Ishikawa (cell line): ENCODE measurements around the gene TMEM255B.

Experiments
- CEBPB ChIP-seq: IDR thresholded peaks from 2 replicates; pipeline ENCODE4 v1.6.1; 2012
- CREB1 ChIP-seq: IDR thresholded peaks from 2 replicates; pipeline ENCODE4 v1.6.1; 2012; ENCODE audit warnings: low read depth
- EGR1 ChIP-seq: IDR thresholded peaks from 2 replicates; pipeline ENCODE4 v1.6.1; 2012
- EP300 ChIP-seq: IDR thresholded peaks from 2 replicates; pipeline ENCODE4 v1.6.1; 2012; ENCODE audit warnings: borderline replicate concordance
- FOXM1 ChIP-seq: IDR thresholded peaks from 2 replicates; pipeline ENCODE4 v1.6.1; 2012; ENCODE audit warnings: low read depth, borderline replicate concordance
- NFIC ChIP-seq: IDR thresholded peaks from 2 replicates; pipeline ENCODE4 v1.6.1; 2012
- RAD21 ChIP-seq: IDR thresholded peaks from 2 replicates; pipeline ENCODE4 v1.6.1; 2012; ENCODE audit warnings: low read depth
- TAF1 ChIP-seq: IDR thresholded peaks from 2 replicates; pipeline ENCODE4 v1.6.1; 2012; ENCODE audit warnings: low read depth, mild to moderate bottlenecking
- TCF12 ChIP-seq: IDR thresholded peaks from 2 replicates; pipeline ENCODE4 v1.6.1; 2012; ENCODE audit warnings: low read depth
- TEAD4 ChIP-seq: IDR thresholded peaks from 2 replicates; pipeline ENCODE4 v1.6.1; 2012
- USF1 ChIP-seq: IDR thresholded peaks from 2 replicates; pipeline ENCODE4 v1.6.1; 2012
- YY1 ChIP-seq: IDR thresholded peaks from 2 replicates; pipeline ENCODE4 v1.6.1; 2012; ENCODE audit warnings: low read depth
- ZBTB7A ChIP-seq: IDR thresholded peaks from 2 replicates; pipeline ENCODE4 v1.6.1; 2012; ENCODE audit warnings: low read depth
- TF ChIP-seq, protein P1 (sequence below): IDR thresholded peaks from 2 replicates; pipeline ENCODE4 v1.6.1; 2012; ENCODE audit warnings: low read depth, mild to moderate bottlenecking
- TF ChIP-seq, protein P2 (sequence below): IDR thresholded peaks from 2 replicates; pipeline ENCODE4 v1.6.1; 2012

Gene TMEM255B

DNA sequence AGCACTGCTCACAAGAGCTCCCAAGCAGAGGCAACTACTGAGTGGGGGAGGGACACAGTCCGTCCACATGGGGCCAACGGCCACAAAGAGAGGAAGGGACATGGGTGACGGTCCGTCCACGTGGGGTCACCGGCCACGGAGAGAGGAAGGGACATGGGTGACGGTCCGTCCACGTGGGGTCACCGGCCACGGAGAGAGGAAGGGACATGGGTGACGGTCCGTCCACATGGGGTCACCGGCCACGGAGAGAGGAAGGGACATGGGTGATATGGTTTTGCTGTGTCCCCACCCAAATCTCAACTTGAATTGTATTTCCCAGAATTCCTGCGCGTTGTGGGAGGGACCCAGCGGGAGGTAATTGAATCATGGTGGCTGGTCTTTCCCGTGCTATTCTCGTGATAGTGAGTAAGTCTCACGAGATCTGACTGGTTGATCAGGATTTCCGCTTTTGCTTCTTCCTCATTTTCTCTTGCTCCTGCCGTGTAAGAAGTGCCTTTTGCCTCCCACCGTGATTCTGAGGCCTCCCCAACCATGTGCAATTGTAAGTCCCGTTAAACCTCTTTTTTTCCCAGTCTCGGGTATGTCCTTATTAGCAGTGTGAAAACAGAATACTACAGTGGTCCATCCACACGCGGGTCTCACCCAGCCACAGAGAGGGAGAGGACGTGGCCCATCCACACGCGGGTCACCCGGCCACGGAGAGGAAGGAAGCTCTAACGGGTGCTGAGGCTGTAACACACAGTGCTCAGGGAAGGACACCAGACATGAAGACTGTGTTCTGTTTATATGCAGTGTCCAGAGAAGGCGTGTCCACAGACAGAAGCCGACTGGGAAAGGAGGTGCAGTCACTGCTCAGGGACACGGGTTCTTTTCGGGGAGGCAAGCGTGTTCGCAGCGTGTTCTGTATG, 56.4 kb downstream of the TMEM255B start:
- no peak for TF ChIP-seq YY1
- TF ChIP-seq, protein P1, sequence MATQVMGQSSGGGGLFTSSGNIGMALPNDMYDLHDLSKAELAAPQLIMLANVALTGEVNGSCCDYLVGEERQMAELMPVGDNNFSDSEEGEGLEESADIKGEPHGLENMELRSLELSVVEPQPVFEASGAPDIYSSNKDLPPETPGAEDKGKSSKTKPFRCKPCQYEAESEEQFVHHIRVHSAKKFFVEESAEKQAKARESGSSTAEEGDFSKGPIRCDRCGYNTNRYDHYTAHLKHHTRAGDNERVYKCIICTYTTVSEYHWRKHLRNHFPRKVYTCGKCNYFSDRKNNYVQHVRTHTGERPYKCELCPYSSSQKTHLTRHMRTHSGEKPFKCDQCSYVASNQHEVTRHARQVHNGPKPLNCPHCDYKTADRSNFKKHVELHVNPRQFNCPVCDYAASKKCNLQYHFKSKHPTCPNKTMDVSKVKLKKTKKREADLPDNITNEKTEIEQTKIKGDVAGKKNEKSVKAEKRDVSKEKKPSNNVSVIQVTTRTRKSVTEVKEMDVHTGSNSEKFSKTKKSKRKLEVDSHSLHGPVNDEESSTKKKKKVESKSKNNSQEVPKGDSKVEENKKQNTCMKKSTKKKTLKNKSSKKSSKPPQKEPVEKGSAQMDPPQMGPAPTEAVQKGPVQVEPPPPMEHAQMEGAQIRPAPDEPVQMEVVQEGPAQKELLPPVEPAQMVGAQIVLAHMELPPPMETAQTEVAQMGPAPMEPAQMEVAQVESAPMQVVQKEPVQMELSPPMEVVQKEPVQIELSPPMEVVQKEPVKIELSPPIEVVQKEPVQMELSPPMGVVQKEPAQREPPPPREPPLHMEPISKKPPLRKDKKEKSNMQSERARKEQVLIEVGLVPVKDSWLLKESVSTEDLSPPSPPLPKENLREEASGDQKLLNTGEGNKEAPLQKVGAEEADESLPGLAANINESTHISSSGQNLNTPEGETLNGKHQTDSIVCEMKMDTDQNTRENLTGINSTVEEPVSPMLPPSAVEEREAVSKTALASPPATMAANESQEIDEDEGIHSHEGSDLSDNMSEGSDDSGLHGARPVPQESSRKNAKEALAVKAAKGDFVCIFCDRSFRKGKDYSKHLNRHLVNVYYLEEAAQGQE = no peak
- TF ChIP-seq CREB1 = no peak
- no peak for TF ChIP-seq EGR1

DNA sequence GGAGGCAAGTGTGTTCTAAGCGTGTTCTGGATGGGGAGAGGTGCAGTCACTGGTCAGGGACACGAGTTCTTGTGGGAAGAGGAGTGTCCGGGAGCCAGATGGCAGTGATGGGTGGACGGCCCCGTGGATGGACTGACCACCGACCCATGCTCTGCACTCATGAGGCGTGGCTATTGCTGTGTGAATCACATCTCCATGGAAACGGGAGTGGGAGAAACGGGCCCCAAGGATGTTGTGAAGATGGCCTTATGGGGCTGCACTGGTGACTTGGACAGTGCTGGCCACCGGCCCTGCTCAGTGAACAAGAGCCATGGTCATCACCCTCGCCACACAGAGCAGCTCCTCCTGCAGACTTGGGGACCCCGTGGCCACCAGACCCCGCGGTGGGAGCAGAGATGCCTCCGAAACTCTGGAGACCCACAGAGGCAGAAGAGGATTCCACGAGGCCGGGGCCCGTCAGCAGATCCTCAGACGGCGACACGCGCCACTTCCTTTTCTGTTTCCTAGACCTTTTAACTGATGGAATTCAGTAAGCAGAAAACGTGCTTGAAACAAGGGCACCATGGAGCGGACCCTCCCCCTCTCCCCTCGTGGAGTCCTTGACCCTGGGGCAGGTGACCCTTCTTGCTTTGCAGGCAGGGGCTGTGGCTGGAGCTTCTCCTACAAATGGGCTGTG, 57.4 kb downstream of the TMEM255B start:
- TF ChIP-seq, protein P2, sequence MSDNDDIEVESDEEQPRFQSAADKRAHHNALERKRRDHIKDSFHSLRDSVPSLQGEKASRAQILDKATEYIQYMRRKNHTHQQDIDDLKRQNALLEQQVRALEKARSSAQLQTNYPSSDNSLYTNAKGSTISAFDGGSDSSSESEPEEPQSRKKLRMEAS = no peak
- no peak for TF ChIP-seq EP300
- no peak for TF ChIP-seq TAF1
- TF ChIP-seq TCF12 = no peak
- no peak for TF ChIP-seq ZBTB7A
- no peak for TF ChIP-seq NFIC
- no peak for TF ChIP-seq FOXM1
- no peak for TF ChIP-seq EGR1
- TF ChIP-seq, protein P1 = no peak
- TF ChIP-seq YY1 = no peak
- TF ChIP-seq CREB1 = no peak
- TF ChIP-seq RAD21 = no peak

- TF ChIP-seq USF1 = peak; percentile 82
- peak; percentile 72; the same call in 1 of the 2 replicates for TF ChIP-seq ZBTB7A
- TF ChIP-seq EGR1 = no peak
- TF ChIP-seq, protein P2 = peak; percentile 66
- TF ChIP-seq RAD21 = peak; percentile 97
- TF ChIP-seq TAF1 = no peak
- TF ChIP-seq TEAD4 = no peak
- no peak for TF ChIP-seq YY1
- TF ChIP-seq CEBPB = peak; percentile 74; the same call in 1 of the 2 replicates
- TF ChIP-seq FOXM1 = no peak
- TF ChIP-seq TCF12 = no peak
- TF ChIP-seq, protein P1 = no peak
- TF ChIP-seq EP300 = no peak
- TF ChIP-seq NFIC = no peak
- no peak for TF ChIP-seq CREB1
These were observed 58.2 kb downstream of the TMEM255B start for GRCh38 chr13:113816946-113817859.
